ENCODE results near the gene CCZ1B.
"Not testable (repeated sequence)": the region's sequence is repeated elsewhere in the genome, so short reads cannot be mapped to it uniquely, and the experiment has no call there.

DNA sequence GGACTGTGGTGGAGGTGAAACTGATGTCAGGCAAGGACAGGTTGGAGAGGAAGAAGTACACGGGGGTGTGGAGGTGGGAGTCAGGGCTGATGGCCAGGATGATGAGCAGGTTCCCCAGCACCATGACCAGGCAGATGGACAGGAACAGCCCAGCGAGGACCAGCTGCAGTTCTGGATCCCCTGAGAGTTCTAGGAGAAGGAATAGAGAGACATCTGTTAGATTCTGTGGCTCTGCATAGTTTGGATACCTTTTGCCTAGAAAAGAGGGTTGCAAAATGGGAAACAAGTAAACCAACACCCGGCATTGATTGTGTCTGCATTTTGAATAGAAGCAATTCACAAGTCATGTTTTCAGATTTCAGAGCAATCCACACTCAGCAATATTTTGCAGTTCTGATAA is 9.4 kb upstream of the CCZ1B start:
- TF ChIP-seq, protein P1, sequence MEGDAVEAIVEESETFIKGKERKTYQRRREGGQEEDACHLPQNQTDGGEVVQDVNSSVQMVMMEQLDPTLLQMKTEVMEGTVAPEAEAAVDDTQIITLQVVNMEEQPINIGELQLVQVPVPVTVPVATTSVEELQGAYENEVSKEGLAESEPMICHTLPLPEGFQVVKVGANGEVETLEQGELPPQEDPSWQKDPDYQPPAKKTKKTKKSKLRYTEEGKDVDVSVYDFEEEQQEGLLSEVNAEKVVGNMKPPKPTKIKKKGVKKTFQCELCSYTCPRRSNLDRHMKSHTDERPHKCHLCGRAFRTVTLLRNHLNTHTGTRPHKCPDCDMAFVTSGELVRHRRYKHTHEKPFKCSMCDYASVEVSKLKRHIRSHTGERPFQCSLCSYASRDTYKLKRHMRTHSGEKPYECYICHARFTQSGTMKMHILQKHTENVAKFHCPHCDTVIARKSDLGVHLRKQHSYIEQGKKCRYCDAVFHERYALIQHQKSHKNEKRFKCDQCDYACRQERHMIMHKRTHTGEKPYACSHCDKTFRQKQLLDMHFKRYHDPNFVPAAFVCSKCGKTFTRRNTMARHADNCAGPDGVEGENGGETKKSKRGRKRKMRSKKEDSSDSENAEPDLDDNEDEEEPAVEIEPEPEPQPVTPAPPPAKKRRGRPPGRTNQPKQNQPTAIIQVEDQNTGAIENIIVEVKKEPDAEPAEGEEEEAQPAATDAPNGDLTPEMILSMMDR (IDR thresholded peaks at IDR 0.05) = not testable (repeated sequence)
- not testable (repeated sequence) for TF ChIP-seq POLR2AphosphoS5 (IDR thresholded peaks at IDR 0.05; ENCODE audit: low read depth, low read length)

Data from Panc1 (cell line).